Gastroesophageal sphincter (tissue), 4 donors: ENCODE data around the gene AAK1. TPM values are rescaled to one million over a fixed set of nuclear protein-coding genes. Genes with fewer than 3 reads are reported as not detected.

Source experiments
- ATAC-seq: fragments of 150-250 bp; one replicate; pipeline ENCODE4 v1.9.1; 2016; ENCODE audit warnings: mild to moderate bottlenecking, moderate library complexity
- H3K27ac ChIP-seq, 4 donors: fragments of 200-600 bp; sonication (generic) in 3 of 4; 1 replicate in 3 of 4; 2 replicates in 1 of 4; pipeline ENCODE4 v1.5.1; 2016 to 2019
- H3K27me3 ChIP-seq: fragments of 200-600 bp; sonication (generic); one replicate; pipeline ENCODE4 v1.5.1; 2019
- H3K36me3 ChIP-seq, 2 donors: fragments of 200-600 bp; sonication (generic); one replicate each; pipeline ENCODE4 v1.5.1; 2019; ENCODE audit warnings: control low read depth in 1 of 2
- H3K4me1 ChIP-seq, 3 donors: fragments of 200-600 bp; sonication (generic); 1 replicate in 2 of 3; 2 replicates in 1 of 3; pipeline ENCODE4 v1.5.1; 2016 to 2019; ENCODE audit warnings: control low read depth in 2 of 3
- H3K4me3 ChIP-seq, 2 donors: fragments of 200-600 bp; sonication (generic); one replicate each; pipeline ENCODE4 v1.5.1; 2019; ENCODE audit warnings: mild to moderate bottlenecking in 1 of 2, moderate library complexity in 1 of 2
- H3K9me3 ChIP-seq, 3 donors: fragments of 200-600 bp; sonication (generic); one replicate each; pipeline ENCODE4 v1.5.1; 2017 to 2019; ENCODE audit warnings: control low read depth in 2 of 3
- EP300 ChIP-seq: sonication (generic); formaldehyde crosslinking; IDR thresholded peaks from one replicate; pipeline ENCODE4 v1.6.1; 2017; ENCODE audit warnings: antibody characterized with exemption, mild to moderate bottlenecking
- POLR2A ChIP-seq, 2 donors: fragments of 450-650 bp; IDR thresholded peaks; one replicate each; pipeline ENCODE4 v1.6.1; 2017; ENCODE audit warnings: antibody characterized with exemption in 2 of 2, mild to moderate bottlenecking in 2 of 2, moderate library complexity in 1 of 2
- POLR2AphosphoS5 ChIP-seq: sonication (generic); formaldehyde crosslinking; IDR thresholded peaks from one replicate; pipeline ENCODE4 v1.6.1; 2017; ENCODE audit warnings: antibody characterized with exemption
- WGBS, 2 donors: methylation state at CpG; one replicate each; pipeline ENCODE4 v1.1.5; 2018; ENCODE audit warnings: low coverage in 1 of 2; 5-methylcytosine and 5-hydroxymethylcytosine counted together
- total RNA-seq, 4 donors: library from RNA; depleted of rRNA; stranded (reverse); fragments of >200 nt; gene quantifications; one replicate each; pipeline ENCODE4 v1.1.0, GENCODE V29; 2016
- TF ChIP-seq, protein P1 (sequence below), 4 experiments: fragments of 200-600 bp in 2 of 4; fragments of 450-650 bp in 2 of 4; sonication (generic) in 1 of 4; IDR thresholded peaks; one replicate each; pipeline ENCODE4 v1.5.1; 2017 to 2019; ENCODE audit warnings: antibody characterized with exemption in 4 of 4, mild to moderate bottlenecking in 2 of 4, moderate library complexity in 2 of 4

The AAK1 gene
- total RNA-seq, 4 donors from 2014 or later = 32.3 to 55.9 (median 49.6) TPM

DNA sequence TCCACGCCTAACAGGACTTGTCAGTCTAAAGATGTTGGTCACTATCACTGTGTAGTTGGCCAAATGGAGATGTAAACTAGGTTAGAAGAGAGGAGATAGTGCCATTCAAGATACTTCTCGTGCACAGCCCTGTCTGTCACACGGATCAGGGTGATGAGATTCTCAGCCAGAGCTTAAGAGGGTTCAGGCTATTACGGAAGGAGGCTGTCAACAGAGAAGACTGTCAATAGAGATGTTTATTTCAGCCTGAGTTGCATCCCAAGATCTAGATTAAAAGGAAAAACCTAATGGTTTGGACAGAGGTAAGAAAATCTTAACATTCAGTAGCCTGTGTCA, 83.4 kb downstream of the AAK1 start:
- 75 to 85% methylated on average over 3 to 4 of the region's 4 CpGs for WGBS, 2 donors
- H3K27ac ChIP-seq = no peak overlapping the region

DNA sequence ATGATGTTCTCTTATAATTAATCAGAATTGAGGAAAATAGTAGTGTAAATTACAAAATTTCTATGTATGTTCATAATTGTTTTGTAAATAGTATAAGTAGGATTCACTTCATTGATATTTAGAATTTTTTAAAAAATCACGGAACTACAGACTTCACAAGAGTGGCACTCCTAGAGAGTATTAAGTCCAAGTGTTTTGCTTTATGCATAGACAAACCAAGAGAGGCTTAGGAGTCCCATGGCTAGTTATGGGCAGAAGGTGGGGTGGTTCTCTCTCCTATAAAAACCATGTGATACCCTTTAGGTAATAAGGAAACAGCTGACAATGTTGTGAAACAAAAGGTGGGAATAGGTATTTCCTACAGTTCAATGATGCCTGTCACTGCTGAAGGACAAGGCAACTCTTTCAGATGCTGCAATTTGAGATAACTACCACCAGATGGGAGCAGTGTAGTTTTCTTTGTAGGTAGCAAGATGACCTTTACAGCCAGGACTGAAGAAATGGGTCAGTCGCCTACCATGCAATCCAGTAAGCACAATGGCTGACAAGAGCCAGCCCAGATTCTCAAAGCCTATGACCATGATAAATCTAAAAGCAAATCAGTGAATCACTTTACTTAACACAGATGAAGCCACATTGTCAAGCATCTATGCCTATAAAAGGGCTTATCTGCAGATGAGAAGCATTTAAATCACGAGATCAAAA, 83.9 kb downstream of the AAK1 start:
- ATAC-seq = peak; percentile 63
- TF ChIP-seq, protein P1, sequence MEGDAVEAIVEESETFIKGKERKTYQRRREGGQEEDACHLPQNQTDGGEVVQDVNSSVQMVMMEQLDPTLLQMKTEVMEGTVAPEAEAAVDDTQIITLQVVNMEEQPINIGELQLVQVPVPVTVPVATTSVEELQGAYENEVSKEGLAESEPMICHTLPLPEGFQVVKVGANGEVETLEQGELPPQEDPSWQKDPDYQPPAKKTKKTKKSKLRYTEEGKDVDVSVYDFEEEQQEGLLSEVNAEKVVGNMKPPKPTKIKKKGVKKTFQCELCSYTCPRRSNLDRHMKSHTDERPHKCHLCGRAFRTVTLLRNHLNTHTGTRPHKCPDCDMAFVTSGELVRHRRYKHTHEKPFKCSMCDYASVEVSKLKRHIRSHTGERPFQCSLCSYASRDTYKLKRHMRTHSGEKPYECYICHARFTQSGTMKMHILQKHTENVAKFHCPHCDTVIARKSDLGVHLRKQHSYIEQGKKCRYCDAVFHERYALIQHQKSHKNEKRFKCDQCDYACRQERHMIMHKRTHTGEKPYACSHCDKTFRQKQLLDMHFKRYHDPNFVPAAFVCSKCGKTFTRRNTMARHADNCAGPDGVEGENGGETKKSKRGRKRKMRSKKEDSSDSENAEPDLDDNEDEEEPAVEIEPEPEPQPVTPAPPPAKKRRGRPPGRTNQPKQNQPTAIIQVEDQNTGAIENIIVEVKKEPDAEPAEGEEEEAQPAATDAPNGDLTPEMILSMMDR (IDR thresholded peaks at IDR 0.05) = peak; percentile 19 to 65 (median 60)
- no peak for TF ChIP-seq EP300
- H3K4me1 ChIP-seq = peaks cover 0 to 35% (median 5%) of the 10 kb centered on the region in 3 donors
- H3K36me3 ChIP-seq = peaks cover 0 to 6% of the 10 kb centered on the region in 2 donors
- H3K4me3 ChIP-seq = no peak overlapping the region
- 74 to 82% methylated on average over 1 to 3 of the region's 3 CpGs for WGBS, 2 donors
- no peaks in the 10 kb centered on the region for H3K27me3 ChIP-seq
- H3K9me3 ChIP-seq = no peaks in the 10 kb centered on the region
- H3K27ac ChIP-seq = no peak overlapping the region

More for the DNA sequence above, 83.4 kb downstream of the AAK1 start:
- H3K4me1 ChIP-seq = peaks cover 0 to 34% (median 3%) of the 10 kb centered on the region in 3 donors
- no peak overlapping the region for H3K4me3 ChIP-seq
- no peak for TF ChIP-seq POLR2A (IDR thresholded peaks at IDR 0.05)
- TF ChIP-seq POLR2AphosphoS5 = no peak
- no peak for TF ChIP-seq EP300
- TF ChIP-seq, protein P1 (IDR thresholded peaks at IDR 0.05) = no peak
- ATAC-seq = no peak
- no peaks in the 10 kb centered on the region for H3K27me3 ChIP-seq
- no peaks in the 10 kb centered on the region for H3K9me3 ChIP-seq
- peaks cover 0 to 6% of the 10 kb centered on the region in 2 donors for H3K36me3 ChIP-seq

DNA sequence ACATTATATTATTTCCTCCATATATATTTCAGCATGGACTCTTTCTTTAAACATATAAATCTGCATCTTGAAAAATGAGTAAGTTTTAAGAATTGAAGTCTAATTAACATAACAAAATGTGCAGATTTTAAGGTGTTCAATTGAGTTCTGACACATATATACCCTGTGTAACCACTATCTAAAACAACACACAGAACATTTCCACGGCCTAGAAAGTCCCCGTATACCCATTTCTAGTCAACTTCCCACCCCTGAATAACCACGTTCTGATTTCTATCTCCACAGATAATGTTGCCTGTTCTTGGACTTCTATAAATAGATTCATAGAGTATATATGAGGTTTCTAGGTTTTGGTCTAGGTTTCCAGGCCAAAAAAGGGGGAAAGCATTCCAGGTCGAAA, 87.5 kb downstream of the AAK1 start:
- Histone ChIP-seq H3K27ac (no peak overlapping the region), H3K27me3 (no peaks in the 10 kb centered on the region), H3K4me1 (peaks cover 0 to 26% (median 5%) of the 10 kb centered on the region in 3 donors), H3K4me3 (no peak overlapping the region), H3K9me3 (no peaks in the 10 kb centered on the region), H3K36me3 (peaks cover 0 to 6% of the 10 kb centered on the region in 2 donors)
- TF ChIP-seq, protein P1 (IDR thresholded peaks at IDR 0.05) = no peak
- TF ChIP-seq EP300 = no peak
- no peak for TF ChIP-seq POLR2A (IDR thresholded peaks at IDR 0.05)
- TF ChIP-seq POLR2AphosphoS5 = no peak
- 67 to 81% methylated on average over 4 of the region's 4 CpGs for WGBS, 2 donors
- no peak for ATAC-seq

DNA sequence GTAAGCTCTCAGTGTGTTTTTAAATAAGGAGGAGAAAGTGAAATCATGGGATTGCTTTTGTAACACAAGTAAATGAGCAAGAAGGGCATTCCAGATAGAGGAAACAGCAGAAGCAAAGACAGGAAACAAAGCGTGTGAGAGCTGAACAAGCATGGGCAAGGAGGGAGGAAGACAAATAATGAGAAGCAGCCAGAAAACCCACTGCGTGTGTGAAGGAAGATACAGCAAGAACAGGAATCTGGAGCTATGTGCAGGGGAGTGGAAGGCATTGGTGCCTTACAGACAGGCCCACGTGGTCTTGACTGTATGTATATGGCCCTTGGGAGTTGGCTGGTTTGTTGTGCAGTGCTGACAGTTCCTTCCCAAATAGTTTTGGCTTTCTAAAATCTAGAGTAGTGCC, 88.6 kb downstream of the AAK1 start:
- H3K4me1 ChIP-seq = peaks cover 0 to 16% (median 4%) of the 10 kb centered on the region in 3 donors
- H3K27ac ChIP-seq = peak overlapping the region in 1 of 4 donors; percentile 1
- ATAC-seq = peak; percentile 43
- peaks cover 0 to 6% of the 10 kb centered on the region in 2 donors for H3K36me3 ChIP-seq
- H3K27me3 ChIP-seq = no peaks in the 10 kb centered on the region
- TF ChIP-seq, protein P1 (IDR thresholded peaks at IDR 0.05) = no peak
- no peak for TF ChIP-seq POLR2AphosphoS5
- no peak for TF ChIP-seq POLR2A (IDR thresholded peaks at IDR 0.05)
- TF ChIP-seq EP300 = no peak
- 44 to 70% methylated on average over 3 of the region's 3 CpGs for WGBS, 2 donors
- H3K4me3 ChIP-seq = no peak overlapping the region
- no peaks in the 10 kb centered on the region for H3K9me3 ChIP-seq

DNA sequence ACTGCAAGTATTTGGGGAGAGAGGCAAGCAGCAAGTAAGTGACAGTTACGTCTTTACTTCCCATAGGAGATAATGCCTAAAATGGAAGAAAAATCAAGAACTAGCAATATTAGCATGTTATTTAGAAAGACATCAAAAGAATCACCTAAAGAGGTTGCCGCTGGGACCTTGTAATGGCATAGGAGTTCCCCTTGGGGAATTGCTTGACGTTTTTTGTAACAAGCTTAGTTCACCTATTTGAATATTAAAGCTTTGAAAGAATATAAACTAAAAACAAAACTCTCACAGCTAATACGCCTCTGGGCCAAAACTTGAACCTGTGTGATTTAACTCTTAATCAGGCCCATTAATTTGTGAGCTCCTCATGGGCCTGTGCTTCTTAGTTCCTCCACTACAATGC, 89.0 kb downstream of the AAK1 start:
- Histone ChIP-seq H3K4me3 (no peak overlapping the region), H3K36me3 (peaks cover 0 to 6% of the 10 kb centered on the region in 2 donors), H3K4me1 (peaks cover 0 to 11% (median 2%) of the 10 kb centered on the region in 3 donors), H3K27me3 (no peaks in the 10 kb centered on the region), H3K9me3 (no peaks in the 10 kb centered on the region), H3K27ac (no peak overlapping the region)
- TF ChIP-seq POLR2A (IDR thresholded peaks at IDR 0.05) = no peak
- 84 to 92% methylated on average over 4 of the region's 4 CpGs for WGBS, 2 donors
- ATAC-seq = no peak
